C4-2B (cell line): ENCODE results near the gene INSYN2B.

ENCODE experiments used
- CTCF ChIP-seq: fragments of 450-650 bp; conservative IDR thresholded peaks from 2 replicates; pipeline ENCODE4 v1.5.1; 2017; ENCODE audit warnings: mild to moderate bottlenecking
- ZFX ChIP-seq: fragments of 450-650 bp; IDR thresholded peaks from 2 replicates; pipeline ENCODE4 v1.6.1; 2017

- TF ChIP-seq CTCF (no peak), ZFX (no peak)
These were observed 105.1 kb downstream of the INSYN2B start for GRCh38 chr5:169875091-169875728.
